Astrocyte of the spinal cord (primary cell): Measurements from ENCODE around the gene NOM1.

Experiments used
- DNase-seq: peaks from one replicate; pipeline ENCODE4 v3.0.0; 2011; ENCODE audit warnings: low read depth, low spot score
- H3K4me3 ChIP-seq: 2 replicates; pipeline ENCODE4 v1.5.1; 2011; ENCODE audit warnings: low read depth, mild to moderate bottlenecking, low read length, moderate library complexity
- in situ Hi-C: cut with HindIII; loops from 2 replicates; pipeline ENCODE4 v1.10.0; 2017; ENCODE audit warnings: low sequenced_read_pairs
- TF ChIP-seq, protein P1 (sequence below): IDR thresholded peaks from 2 replicates; pipeline ENCODE4 v1.5.1; 2012; ENCODE audit warnings: low read depth, mild to moderate bottlenecking, low read length, inconsistent platforms

NOM1 gene

DNA sequence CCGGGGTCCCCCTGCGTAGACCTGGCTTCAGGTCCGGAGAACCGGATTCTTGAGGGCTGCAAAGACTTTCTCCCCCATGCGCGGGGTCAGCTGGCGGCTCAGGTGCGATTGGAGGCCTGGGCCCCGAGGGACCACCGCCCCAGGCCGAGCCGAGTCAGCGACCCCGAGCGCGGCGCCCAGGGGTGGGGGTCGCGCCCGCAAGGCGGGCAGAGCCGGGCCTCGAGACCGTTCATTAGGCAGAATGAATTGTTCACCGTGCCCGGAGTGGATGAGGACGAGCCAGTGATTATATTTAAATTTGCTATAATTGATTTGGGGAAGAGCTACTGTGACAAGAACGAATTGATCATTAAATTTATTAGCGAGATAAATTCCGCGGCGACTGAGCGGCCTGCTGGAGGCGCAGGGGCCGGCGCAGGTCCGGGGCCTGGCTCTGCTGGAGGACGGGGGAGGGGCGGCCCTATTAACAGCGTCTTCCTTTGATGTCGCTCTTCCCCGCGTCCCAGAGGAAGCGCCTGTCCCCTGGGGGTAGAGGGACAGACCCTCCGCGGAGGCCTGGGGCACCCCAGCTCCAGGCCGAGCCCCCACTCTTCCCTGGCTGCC is 53.4 kb downstream of the NOM1 start:
- no peak overlapping the region for H3K4me3 ChIP-seq
- TF ChIP-seq, protein P1, sequence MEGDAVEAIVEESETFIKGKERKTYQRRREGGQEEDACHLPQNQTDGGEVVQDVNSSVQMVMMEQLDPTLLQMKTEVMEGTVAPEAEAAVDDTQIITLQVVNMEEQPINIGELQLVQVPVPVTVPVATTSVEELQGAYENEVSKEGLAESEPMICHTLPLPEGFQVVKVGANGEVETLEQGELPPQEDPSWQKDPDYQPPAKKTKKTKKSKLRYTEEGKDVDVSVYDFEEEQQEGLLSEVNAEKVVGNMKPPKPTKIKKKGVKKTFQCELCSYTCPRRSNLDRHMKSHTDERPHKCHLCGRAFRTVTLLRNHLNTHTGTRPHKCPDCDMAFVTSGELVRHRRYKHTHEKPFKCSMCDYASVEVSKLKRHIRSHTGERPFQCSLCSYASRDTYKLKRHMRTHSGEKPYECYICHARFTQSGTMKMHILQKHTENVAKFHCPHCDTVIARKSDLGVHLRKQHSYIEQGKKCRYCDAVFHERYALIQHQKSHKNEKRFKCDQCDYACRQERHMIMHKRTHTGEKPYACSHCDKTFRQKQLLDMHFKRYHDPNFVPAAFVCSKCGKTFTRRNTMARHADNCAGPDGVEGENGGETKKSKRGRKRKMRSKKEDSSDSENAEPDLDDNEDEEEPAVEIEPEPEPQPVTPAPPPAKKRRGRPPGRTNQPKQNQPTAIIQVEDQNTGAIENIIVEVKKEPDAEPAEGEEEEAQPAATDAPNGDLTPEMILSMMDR: no peak
- in situ Hi-C loops: no loop called here
- no peak for DNase-seq

DNA sequence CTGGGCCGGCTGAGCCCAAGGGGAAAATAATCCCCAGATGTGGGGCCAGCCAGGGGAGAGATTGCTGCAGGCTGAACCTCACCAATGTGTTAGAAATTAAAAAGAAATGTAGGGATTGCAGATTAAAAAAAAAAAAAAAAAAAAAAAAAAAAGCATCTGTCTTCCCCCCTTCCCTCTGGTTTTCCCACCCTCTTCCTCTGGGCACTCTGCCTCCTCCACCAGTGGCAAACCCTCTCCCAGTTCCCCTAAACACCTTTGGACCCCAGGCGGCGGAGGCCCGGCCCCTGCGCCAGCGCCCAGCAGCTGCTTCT is 53.9 kb downstream of the NOM1 start:
- TF ChIP-seq, protein P1: no peak
- DNase-seq: no peak
- in situ Hi-C loops: no loop called here
- H3K4me3 ChIP-seq: no peak overlapping the region

DNA sequence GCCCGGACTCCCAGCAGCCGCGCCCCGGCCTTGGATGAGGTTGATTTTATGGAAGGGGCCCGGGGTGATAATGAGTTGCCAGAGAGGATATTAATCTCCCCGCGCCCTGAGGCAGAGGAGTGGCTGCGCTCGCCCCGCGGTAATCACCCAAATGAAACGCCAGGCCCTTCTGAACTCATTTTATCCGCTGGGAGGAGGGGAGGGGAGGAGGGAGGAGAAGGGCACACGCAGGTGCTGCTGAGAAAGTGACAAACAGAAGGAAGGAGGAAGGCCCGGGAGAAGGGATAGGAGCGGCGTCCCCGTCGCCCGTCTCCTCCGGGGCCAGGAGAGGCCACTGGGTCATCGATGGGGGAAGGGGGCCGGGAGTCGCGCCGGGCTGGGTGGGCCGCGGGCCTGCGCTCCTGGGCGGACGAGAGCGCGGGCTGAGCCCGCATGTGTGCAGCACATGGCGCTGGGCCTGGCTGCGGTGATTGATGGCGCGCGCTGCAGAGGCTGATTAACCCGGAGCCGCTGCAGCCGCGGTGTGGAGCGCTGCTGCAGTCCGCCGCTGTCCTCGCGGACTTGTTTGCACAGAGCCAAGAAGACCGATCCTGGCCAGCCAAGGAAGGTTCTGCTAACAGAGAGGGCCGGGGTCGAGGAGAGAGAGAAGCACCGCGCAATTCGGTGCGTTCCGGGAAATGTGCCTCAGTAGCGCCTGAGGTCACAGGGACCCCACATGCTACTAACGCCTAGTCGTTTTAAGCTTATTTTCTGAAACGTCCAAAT is 54.4 kb downstream of the NOM1 start:
- H3K4me3 ChIP-seq: no peak overlapping the region
- TF ChIP-seq, protein P1: no peak
- DNase-seq: peak; percentile 42
- in situ Hi-C loops: no loop called here

DNA sequence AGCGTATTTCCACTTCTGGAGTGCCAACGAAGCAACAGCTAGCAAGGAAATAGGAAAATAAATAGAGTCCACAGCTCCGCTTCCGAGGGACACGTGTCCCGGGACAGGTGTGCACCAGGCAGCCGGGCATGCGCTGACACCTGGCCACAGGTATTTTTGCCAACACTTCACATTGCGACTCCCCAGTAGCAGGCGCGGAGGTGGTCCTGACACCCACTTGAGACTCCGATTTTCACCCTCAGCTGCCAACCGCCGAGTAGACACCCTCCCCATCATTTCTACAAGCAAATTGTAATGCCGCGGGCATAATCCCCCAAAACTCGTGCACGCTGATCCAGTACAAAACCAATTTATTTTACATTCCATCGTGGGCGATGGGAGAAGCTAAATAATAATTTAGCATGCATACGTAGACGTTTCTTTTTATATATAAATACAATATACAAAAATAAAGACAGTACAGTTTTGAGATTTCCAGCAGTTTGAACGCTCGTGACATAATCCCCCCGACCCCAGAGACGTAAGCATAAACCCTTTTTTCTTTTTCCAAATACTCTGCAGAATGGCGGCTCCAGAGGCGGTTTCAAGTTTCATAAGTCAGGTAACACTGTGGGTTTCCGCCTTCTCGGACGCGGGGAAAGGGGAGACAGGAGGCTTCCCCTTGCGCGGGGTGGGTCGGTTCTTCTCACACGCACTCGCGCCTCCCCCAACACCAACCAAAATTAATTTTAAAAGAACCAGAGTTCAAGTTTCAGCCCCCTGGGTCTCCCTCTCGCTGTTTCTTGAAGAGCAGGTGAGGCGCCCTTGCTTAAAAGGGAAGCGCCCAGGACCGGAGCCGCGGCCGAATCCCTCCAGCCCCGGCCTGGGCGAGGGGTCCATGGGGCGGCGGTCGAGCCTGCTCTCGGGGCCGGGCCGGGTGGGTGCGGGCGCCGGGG is 55.3 kb downstream of the NOM1 start:
- in situ Hi-C loops: no loop called here
- no peak overlapping the region for H3K4me3 ChIP-seq
- TF ChIP-seq, protein P1: no peak
- DNase-seq: no peak

DNA sequence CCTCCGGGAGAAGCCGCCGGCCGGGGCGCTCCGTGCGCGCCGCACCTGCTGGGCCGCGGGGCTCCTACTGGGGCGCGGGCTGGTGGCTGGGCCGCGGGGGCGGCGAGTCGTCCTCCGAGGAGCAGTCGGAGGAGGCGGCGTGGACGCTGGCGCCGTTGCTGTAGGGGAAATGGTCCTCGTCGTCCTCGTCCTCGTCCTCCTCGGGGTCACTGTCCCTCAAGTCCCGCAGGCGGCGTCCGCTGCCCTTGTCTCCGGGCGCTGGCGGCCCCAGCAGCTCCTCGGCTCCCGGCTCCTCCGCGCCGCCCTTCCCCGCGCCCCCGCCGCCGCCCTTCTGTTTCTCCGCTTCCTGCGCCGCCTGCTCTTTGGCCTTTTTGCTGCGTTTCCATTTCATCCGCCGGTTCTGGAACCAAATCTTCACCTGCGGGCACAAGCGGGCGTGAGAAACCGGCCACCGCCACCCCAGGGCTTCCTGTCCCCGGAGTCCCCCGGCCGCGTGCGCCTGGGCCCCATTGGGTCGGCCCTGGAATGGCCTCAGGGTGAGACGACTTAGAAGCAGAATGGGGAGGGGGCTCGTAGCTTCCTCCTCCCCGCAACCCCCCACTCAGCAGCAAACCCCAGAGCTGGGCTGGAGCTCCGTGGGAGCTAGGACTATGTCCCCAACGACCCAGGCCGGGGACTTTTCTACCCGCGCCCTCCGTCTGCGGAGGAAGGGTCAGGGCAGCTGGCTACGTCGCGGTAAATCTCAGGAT is 56.1 kb downstream of the NOM1 start:
- no peak overlapping the region for H3K4me3 ChIP-seq
- in situ Hi-C loops: no loop called here
- DNase-seq: no peak
- TF ChIP-seq, protein P1: no peak

DNA sequence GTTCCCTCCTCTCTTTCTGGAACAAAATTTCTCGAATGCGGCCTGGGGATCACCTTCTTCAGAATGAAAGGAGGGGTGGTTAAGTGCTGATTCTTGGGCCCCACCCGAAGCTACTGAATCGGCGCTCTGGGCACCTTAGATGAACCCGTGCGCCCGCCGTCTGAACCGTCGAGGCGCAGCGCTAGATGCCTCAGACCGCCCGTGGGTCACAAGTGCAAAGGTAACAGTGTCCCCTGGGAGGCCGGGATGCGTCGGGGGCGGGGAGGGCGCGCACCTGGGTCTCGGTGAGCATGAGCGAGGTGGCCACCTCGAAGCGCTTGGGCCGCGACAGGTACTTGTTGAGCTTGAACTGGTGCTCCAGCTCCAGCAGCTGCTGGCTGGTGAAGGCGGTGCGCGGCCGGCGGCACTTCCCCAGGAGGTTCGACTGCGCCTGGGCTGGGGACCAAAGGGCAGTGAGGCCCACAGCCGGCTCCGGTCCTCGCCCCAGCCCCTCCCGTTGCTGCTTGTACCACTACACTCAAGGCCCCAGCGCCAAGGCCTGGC is 56.8 kb downstream of the NOM1 start:
- DNase-seq: no peak
- in situ Hi-C loops: no loop called here
- H3K4me3 ChIP-seq: no peak overlapping the region
- TF ChIP-seq, protein P1: no peak
